Ishikawa (cell line): ENCODE results near the gene CCDC47.

Source experiments
- CEBPB ChIP-seq: IDR thresholded peaks from 2 replicates; pipeline ENCODE4 v1.6.1; 2012
- EGR1 ChIP-seq: IDR thresholded peaks from 2 replicates; pipeline ENCODE4 v1.6.1; 2012
- EP300 ChIP-seq: IDR thresholded peaks from 2 replicates; pipeline ENCODE4 v1.6.1; 2012; ENCODE audit warnings: borderline replicate concordance
- FOXM1 ChIP-seq: IDR thresholded peaks from 2 replicates; pipeline ENCODE4 v1.6.1; 2012; ENCODE audit warnings: low read depth, borderline replicate concordance
- NFIC ChIP-seq: IDR thresholded peaks from 2 replicates; pipeline ENCODE4 v1.6.1; 2012
- RAD21 ChIP-seq: IDR thresholded peaks from 2 replicates; pipeline ENCODE4 v1.6.1; 2012; ENCODE audit warnings: low read depth
- TAF1 ChIP-seq: IDR thresholded peaks from 2 replicates; pipeline ENCODE4 v1.6.1; 2012; ENCODE audit warnings: low read depth, mild to moderate bottlenecking
- TCF12 ChIP-seq: IDR thresholded peaks from 2 replicates; pipeline ENCODE4 v1.6.1; 2012; ENCODE audit warnings: low read depth
- TEAD4 ChIP-seq: IDR thresholded peaks from 2 replicates; pipeline ENCODE4 v1.6.1; 2012
- YY1 ChIP-seq: IDR thresholded peaks from 2 replicates; pipeline ENCODE4 v1.6.1; 2012; ENCODE audit warnings: low read depth
- ZBTB7A ChIP-seq: IDR thresholded peaks from 2 replicates; pipeline ENCODE4 v1.6.1; 2012; ENCODE audit warnings: low read depth
- TF ChIP-seq, protein P1 (sequence below): IDR thresholded peaks from 2 replicates; pipeline ENCODE4 v1.6.1; 2012; ENCODE audit warnings: low read depth, mild to moderate bottlenecking

DNA sequence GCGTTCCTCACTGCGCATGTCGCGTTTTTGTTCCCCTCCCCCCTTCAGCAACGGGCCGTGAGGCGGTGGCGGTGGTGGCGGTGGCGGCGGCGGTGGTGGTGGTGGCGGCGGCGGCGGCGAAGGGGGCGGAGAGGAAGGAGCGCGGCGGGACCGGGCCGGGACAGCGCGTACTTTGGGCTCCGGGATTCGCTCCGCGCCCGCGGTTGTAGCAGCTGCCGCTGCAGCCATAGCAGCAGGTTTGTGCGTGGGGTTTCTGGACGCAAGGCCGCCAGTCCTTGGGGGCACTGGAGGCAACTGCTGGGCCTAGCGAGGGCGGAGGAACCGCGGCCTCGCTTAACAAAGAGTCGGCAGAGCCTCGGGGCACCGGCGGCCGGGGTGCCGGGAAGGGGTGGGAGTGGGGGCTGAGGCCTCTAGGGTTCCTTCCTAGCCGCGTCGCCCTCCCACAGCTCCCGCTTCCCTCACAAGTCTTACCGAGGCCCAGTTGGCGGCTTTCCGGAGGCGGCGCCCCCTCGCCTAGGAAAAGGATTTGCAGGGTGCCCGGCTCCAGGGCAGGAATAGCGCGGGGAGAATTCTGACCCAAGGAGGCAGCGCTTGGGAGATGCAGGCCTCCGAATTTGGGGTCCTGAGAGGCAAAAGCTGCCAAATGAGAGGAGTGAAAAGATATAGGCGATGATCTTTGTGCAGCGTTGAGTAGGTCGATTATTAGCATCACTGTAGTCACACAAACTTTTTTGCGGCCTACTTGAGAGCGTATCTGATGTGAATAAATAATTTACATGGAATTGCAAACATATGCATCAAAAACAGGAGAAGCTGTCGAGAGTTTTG, 958 bp upstream of the CCDC47 start, which contains the start of gene DDX42:
- TF ChIP-seq RAD21 (no peak), CEBPB (no peak), TAF1 (no peak; the same call in 1 of the 2 replicates), EGR1 (no peak), EP300 (no peak), FOXM1 (no peak), ZBTB7A (no peak), YY1 (no peak), TCF12 (no peak), NFIC (no peak), TEAD4 (0 out of 2 replicates have a peak, but pooled peaks have one; percentile 1)
- TF ChIP-seq, protein P1, sequence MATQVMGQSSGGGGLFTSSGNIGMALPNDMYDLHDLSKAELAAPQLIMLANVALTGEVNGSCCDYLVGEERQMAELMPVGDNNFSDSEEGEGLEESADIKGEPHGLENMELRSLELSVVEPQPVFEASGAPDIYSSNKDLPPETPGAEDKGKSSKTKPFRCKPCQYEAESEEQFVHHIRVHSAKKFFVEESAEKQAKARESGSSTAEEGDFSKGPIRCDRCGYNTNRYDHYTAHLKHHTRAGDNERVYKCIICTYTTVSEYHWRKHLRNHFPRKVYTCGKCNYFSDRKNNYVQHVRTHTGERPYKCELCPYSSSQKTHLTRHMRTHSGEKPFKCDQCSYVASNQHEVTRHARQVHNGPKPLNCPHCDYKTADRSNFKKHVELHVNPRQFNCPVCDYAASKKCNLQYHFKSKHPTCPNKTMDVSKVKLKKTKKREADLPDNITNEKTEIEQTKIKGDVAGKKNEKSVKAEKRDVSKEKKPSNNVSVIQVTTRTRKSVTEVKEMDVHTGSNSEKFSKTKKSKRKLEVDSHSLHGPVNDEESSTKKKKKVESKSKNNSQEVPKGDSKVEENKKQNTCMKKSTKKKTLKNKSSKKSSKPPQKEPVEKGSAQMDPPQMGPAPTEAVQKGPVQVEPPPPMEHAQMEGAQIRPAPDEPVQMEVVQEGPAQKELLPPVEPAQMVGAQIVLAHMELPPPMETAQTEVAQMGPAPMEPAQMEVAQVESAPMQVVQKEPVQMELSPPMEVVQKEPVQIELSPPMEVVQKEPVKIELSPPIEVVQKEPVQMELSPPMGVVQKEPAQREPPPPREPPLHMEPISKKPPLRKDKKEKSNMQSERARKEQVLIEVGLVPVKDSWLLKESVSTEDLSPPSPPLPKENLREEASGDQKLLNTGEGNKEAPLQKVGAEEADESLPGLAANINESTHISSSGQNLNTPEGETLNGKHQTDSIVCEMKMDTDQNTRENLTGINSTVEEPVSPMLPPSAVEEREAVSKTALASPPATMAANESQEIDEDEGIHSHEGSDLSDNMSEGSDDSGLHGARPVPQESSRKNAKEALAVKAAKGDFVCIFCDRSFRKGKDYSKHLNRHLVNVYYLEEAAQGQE, result no peak
